K562 (cell line): ENCODE results near the gene ANXA7. TPM values are rescaled to one million over a fixed set of nuclear protein-coding genes. Genes with fewer than 3 reads are reported as not detected.

Source experiments
- ATAC-seq: fragments of 200-7000 bp; cut with Tn5 transposase; 3 replicates; pipeline ENCODE4 v1.9.1; 2020; ENCODE audit warnings: moderate library complexity
- BruUV-seq: library from RNA; stranded (reverse); fragments of 400-500 nt; replicated peaks from 2 replicates; lab custom pipeline; 2021; lab: Mats Ljungman, UMichigan
- CTCF ChIA-PET: fragments of 300-600 bp; formaldehyde crosslinking; extraction: SDS; loops from one replicate; lab custom pipeline; 2021; ENCODE audit warnings: low intra/inter-chr PET ratio; lab: Yijun Ruan, JAX
- POLR2A ChIA-PET: fragments of 300-600, 350-650 bp; sonication (Branson Sonifier 250); formaldehyde crosslinking; extraction: SDS; loops from one replicate; lab custom pipeline; 2021; ENCODE audit warnings: antibody characterized with exemption, inconsistent platforms; lab: Yijun Ruan, JAX
- DNase-seq, 4 experiments: peaks; one replicate each; pipeline versions ENCODE4 v3.0.0 to v3.0.0-alpha.2; 2011 to 2018; ENCODE audit warnings: low spot score in 3 of 4, mixed read lengths in 3 of 4; ENCODE audit errors: extremely low read depth in 1 of 4
- FAIRE-seq: peaks from 2 replicates; lab custom pipeline; 2011; peaks lifted over from hg19 to GRCh38; lab: Jason Lieb, UNC
- H2AFZ ChIP-seq: 2 replicates; pipeline ENCODE4 v1.6.0; 2011; ENCODE audit warnings: low read depth, low read length, control low read depth, inconsistent platforms
- H3K27ac ChIP-seq: fragments of 200-600 bp; 3 replicates; pipeline ENCODE4 v1.8.0; 2011; ENCODE audit warnings: low read depth, mild to moderate bottlenecking, control low read depth, inconsistent platforms, low read length, moderate library complexity, mixed read lengths; ENCODE audit errors: extremely low read depth
- H3K27me3 ChIP-seq, 2 experiments: fragments of 300-600 bp in 1 of 2; 2 replicates in 1 of 2; 3 replicates in 1 of 2; pipeline versions ENCODE4 v1.6.0 to v1.8.0; 2011; ENCODE audit warnings: inconsistent platforms in 2 of 2, low read length in 2 of 2, mild to moderate bottlenecking in 1 of 2, mixed read lengths in 1 of 2, moderate library complexity in 1 of 2; ENCODE audit not compliant: control insufficient read depth in 2 of 2, insufficient read depth in 2 of 2
- H3K36me3 ChIP-seq: fragments of 300-600 bp; 3 replicates; pipeline ENCODE4 v1.8.0; 2011; ENCODE audit warnings: mild to moderate bottlenecking, low read length, inconsistent platforms; ENCODE audit not compliant: control insufficient read depth, insufficient read depth
- H3K4me1 ChIP-seq, 2 experiments: fragments of 200-600 bp in 1 of 2; replicated peaks in 1 of 2; 2 replicates in 1 of 2; 3 replicates in 1 of 2; pipeline versions ENCODE4 v1.5.1 to v1.8.0; 2011; ENCODE audit warnings: inconsistent platforms in 2 of 2, low read length in 2 of 2, mild to moderate bottlenecking in 1 of 2, mixed read lengths in 1 of 2, moderate library complexity in 1 of 2; ENCODE audit not compliant: control insufficient read depth in 2 of 2, insufficient read depth in 2 of 2
- H3K4me2 ChIP-seq: 2 replicates; pipeline ENCODE4 v1.6.1; 2011; ENCODE audit warnings: low read length, control low read depth, inconsistent platforms, mixed read lengths; ENCODE audit not compliant: insufficient read depth
- H3K4me3 ChIP-seq: fragments of 200-600 bp; sonication (generic), shearing (Covaris generic); 2 replicates; pipeline ENCODE4 v1.5.1; 2016; ENCODE audit warnings: control low read depth, inconsistent platforms
- H3K79me2 ChIP-seq: fragments of 200-600 bp; 3 replicates; pipeline ENCODE4 v1.8.0; 2011; ENCODE audit warnings: low read length, inconsistent platforms; ENCODE audit not compliant: control insufficient read depth, insufficient read depth
- H3K9ac ChIP-seq, 2 experiments: 2 replicates each; pipeline versions ENCODE4 v1.6.0 to v1.6.1; 2011; ENCODE audit warnings: low read depth in 2 of 2, low read length in 2 of 2, control low read depth in 1 of 2, inconsistent platforms in 1 of 2, mild to moderate bottlenecking in 1 of 2, mixed read lengths in 1 of 2; ENCODE audit not compliant: insufficient read depth in 1 of 2
- H3K9me1 ChIP-seq: one replicate; pipeline ENCODE4 v1.6.0; 2011; ENCODE audit warnings: inconsistent platforms, mild to moderate bottlenecking, low read length, moderate library complexity; ENCODE audit not compliant: control insufficient read depth, insufficient read depth
- H3K9me3 ChIP-seq: replicated peaks from 2 replicates; pipeline ENCODE4 v1.5.1; 2011; ENCODE audit warnings: low read depth, low read length, inconsistent platforms; ENCODE audit not compliant: control insufficient read depth, insufficient read depth
- H4K20me1 ChIP-seq: replicated peaks from 2 replicates; pipeline ENCODE4 v1.6.1; 2011; ENCODE audit warnings: low read length, inconsistent platforms, mixed read lengths; ENCODE audit not compliant: control insufficient read depth, insufficient read depth
- BCL6 ChIP-seq: fragments of 250-450 bp; sonication (Bioruptor Pico); IDR thresholded peaks from 2 replicates; pipeline ENCODE4 v1.4.0; 2020
- CXXC5 ChIP-seq: fragments of 250-450 bp; sonication (Bioruptor Pico); IDR thresholded peaks from 2 replicates; pipeline ENCODE4 v1.8.0; 2022; ENCODE audit warnings: inconsistent platforms, mild to moderate bottlenecking, moderate library complexity
- DDX20 ChIP-seq: fragments of 450-650 bp; IDR thresholded peaks from 2 replicates; pipeline ENCODE4 v1.6.1; 2016; ENCODE audit warnings: missing genetic modification characterization, low read depth, mild to moderate bottlenecking, missing compliant biosample characterization, moderate library complexity
- EGR1 ChIP-seq: fragments of 450-650 bp; conservative IDR thresholded peaks from 2 replicates; pipeline ENCODE4 v1.6.1; 2017; ENCODE audit warnings: mild to moderate bottlenecking
- HIVEP1 ChIP-seq: fragments of 250-450 bp; sonication (Bioruptor Pico); IDR thresholded peaks from 2 replicates; pipeline ENCODE4 v1.4.0; 2020; ENCODE audit warnings: mild to moderate bottlenecking
- HMGN3 ChIP-seq: IDR thresholded peaks from 2 replicates; pipeline ENCODE4 v1.6.1; 2011; ENCODE audit warnings: borderline replicate concordance, low read depth, mild to moderate bottlenecking, mixed read lengths, low read length; ENCODE audit not compliant: insufficient read length; ENCODE audit errors: extremely low read depth
- LARP7 ChIP-seq: fragments of 450-650 bp; IDR thresholded peaks from 2 replicates; pipeline ENCODE4 v1.6.1; 2016
- MAFG ChIP-seq: fragments of 450-650 bp; conservative IDR thresholded peaks from 2 replicates; pipeline ENCODE4 v1.6.1; 2016; ENCODE audit warnings: missing genetic modification characterization, missing compliant biosample characterization
- NCOA1 ChIP-seq: fragments of 450-650 bp; IDR thresholded peaks from 2 replicates; pipeline ENCODE4 v1.6.1; 2016; ENCODE audit warnings: low read depth
- NUFIP1 ChIP-seq: fragments of 450-650 bp; IDR thresholded peaks from 2 replicates; pipeline ENCODE4 v1.6.1; 2018; ENCODE audit not compliant: partially characterized antibody
- ZEB2 ChIP-seq: fragments of 450-650 bp; IDR thresholded peaks from 2 replicates; pipeline ENCODE4 v1.6.1; 2016
- ZNF224 ChIP-seq: sonication (generic); formaldehyde crosslinking; IDR thresholded peaks from 2 replicates; pipeline ENCODE4 v1.8.0; 2022; ENCODE audit warnings: mild to moderate bottlenecking, missing genetic modification reagents
- ZNF232 ChIP-seq: sonication (generic); formaldehyde crosslinking; IDR thresholded peaks from 2 replicates; pipeline ENCODE4 v1.8.0; 2022; ENCODE audit warnings: mild to moderate bottlenecking, missing genetic modification reagents
- WGBS: fragments of 100-300 bp; shearing (Covaris generic); methylation state at CpG from one replicate; pipeline ENCODE4 v1.1.6; 2016; ENCODE audit warnings: low coverage, mixed read lengths; ENCODE audit not compliant: insufficient coverage; ENCODE audit errors: missing lambda C conversion rate; 5-methylcytosine and 5-hydroxymethylcytosine counted together
- in situ Hi-C: fragments of 300-500 bp; cut with MboI; formaldehyde crosslinking; loops from 4 replicates; pipeline ENCODE4 v1.15.0; 2018; ENCODE audit warnings: inconsistent platforms, mixed read lengths
- intact Hi-C: fragments of 100-400 bp; cut with micrococcal nuclease; formaldehyde crosslinking; loops from 2 replicates; pipeline ENCODE4 v1.14.2; 2022
- polyA plus RNA-seq, 8 experiments: library from polyadenylated mRNA; depleted of rRNA in 4 of 8; stranded (reverse) in 5 of 8; unstranded in 3 of 8; fragments of >200 nt; fragmentation: Nextera tagmentation in 2 of 8; fragmentation: Illumina TruSeq in 1 of 8; extraction: Ambion mirVana in 2 of 8; extraction: Trizol in 1 of 8; gene quantifications; 2 replicates each; pipeline versions ENCODE4 v1.2.1 to v1.2.3, GENCODE V29; 2011 to 2014; ENCODE audit warnings: inconsistent platforms in 1 of 8, missing spikeins in 1 of 8
- total RNA-seq, 7 experiments: library from RNA; depleted of rRNA in 6 of 7; stranded (reverse); fragments of >200 nt in 6 of 7; fragmentation: Illumina TruSeq in 2 of 7; extraction: Trizol in 2 of 7; gene quantifications; 2 replicates each; pipeline versions ENCODE4 v1.2.1 to v1.2.3, GENCODE V29; 2011 to 2021; ENCODE audit warnings: low replicate concordance in 1 of 7

The ANXA7 gene
- total and polyA plus RNA-seq, 9 of the 15 experiments (the other 6 are each of a cell fraction or from before 2014, with no cell fraction given), result 81.6 to 157 (median 122) TPM

DNA sequence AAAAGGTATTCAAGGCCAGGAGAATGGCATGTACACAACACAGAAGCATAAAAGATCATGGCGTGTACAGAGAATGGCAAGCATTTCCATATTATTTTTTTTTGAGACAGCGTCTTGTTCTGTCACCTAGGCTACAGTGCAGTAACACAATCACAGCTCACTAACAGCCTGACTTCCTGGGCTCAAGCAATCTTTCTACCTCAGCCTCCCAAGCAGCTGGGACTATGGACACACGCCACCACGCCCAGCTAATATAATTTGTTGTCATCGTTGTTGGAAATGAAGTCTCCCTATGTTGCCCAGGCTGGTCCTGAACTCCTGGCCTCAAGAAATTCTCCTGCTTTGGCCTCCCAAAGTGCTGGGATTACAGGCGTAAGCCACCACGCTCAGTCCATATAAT is 27.3 kb downstream of the ANXA7 start:
- Histone ChIP-seq H4K20me1 (no peaks in the 10 kb centered on the region), H3K4me1 (no peaks in the 10 kb centered on the region), H3K9ac (no peak overlapping the region), H3K27me3 (no peaks in the 10 kb centered on the region), H3K27ac (no peak overlapping the region), H3K4me2 (no peak overlapping the region), H3K79me2 (peaks cover 6% of the 10 kb centered on the region; the same call in 2 of the 3 replicates), H3K9me1 (no peaks in the 10 kb centered on the region), H3K4me3 (no peak overlapping the region), H2AFZ (no peak overlapping the region), H3K36me3 (peaks cover 93% of the 10 kb centered on the region), H3K9me3 (no peaks in the 10 kb centered on the region)
- WGBS, result 95% methylated on average over 7 of the region's 7 CpGs
- CTCF ChIA-PET, result no interaction called here
- intact Hi-C loops (no loop called here), in situ Hi-C loops (no loop called here)
- DNase-seq (no peak), FAIRE-seq (no peak), ATAC-seq (no peak)
- POLR2A ChIA-PET, result interaction anchor here (0.6 to 1.0 kb wide), 3 partner anchors 107 to 1548 kb away, joined by 3 to 6 read pairs (median 3); no protein-coding TSS in a partner anchor
- no TSS peak for BruUV-seq
- TF ChIP-seq BCL6 (CRISPR knock-in tag), result no peak
- no peak for TF ChIP-seq LARP7
- TF ChIP-seq HIVEP1 (CRISPR knock-in tag), result no peak
- no peak for TF ChIP-seq HMGN3
- TF ChIP-seq EGR1, result no peak
- TF ChIP-seq MAFG (tag), result no peak
- no peak for TF ChIP-seq ZEB2
- TF ChIP-seq CXXC5 (CRISPR knock-in tag), result no peak
- no peak for TF ChIP-seq NCOA1
- no peak for TF ChIP-seq ZNF224
- no peak for TF ChIP-seq NUFIP1
- no peak for TF ChIP-seq DDX20
- TF ChIP-seq ZNF232 (CRISPR knock-in tag), result no peak
